AG08396 (cell line): Measurements from ENCODE around the gene GDA.
"Not testable (repeated sequence)": the region's sequence is repeated elsewhere in the genome, so short reads cannot be mapped to it uniquely, and the experiment has no call there.

Source experiments
- DNase-seq: peaks from one replicate; pipeline ENCODE4 v3.0.0; 2012; ENCODE audit warnings: low spot score, mixed read lengths

Gene GDA

GRCh38 chr9:72207278-72207677, 58.0 kb downstream of the GDA start:
- DNase-seq, result no peak

GRCh38 chr9:72210522-72210921, 61.3 kb downstream of the GDA start:
- DNase-seq, result no peak

- no peak for DNase-seq
These were observed 61.8 kb downstream of the GDA start for GRCh38 chr9:72211047-72211446.

- no peak for DNase-seq
These were observed 64.7 kb downstream of the GDA start for GRCh38 chr9:72213906-72214305.

- no peak for DNase-seq
These were observed 68.1 kb downstream of the GDA start for GRCh38 chr9:72217306-72217842.

- no peak for DNase-seq
These were observed 71.3 kb downstream of the GDA start for GRCh38 chr9:72220589-72220988.

- DNase-seq, result no peak
These were observed 77.0 kb downstream of the GDA start for GRCh38 chr9:72226146-72226812.

GRCh38 chr9:72228282-72228681, 79.0 kb downstream of the GDA start:
- DNase-seq, result no peak

- DNase-seq, result no peak
These were observed 83.5 kb downstream of the GDA start for GRCh38 chr9:72232778-72233177.

GRCh38 chr9:72247549-72247948, 98.3 kb downstream of the GDA start:
- DNase-seq, result no peak

- no peak for DNase-seq
These were observed 102.3 kb downstream of the GDA start for GRCh38 chr9:72251589-72251988.

GRCh38 chr9:72254901-72255545, 105.8 kb downstream of the GDA start:
- no peak for DNase-seq

- no peak for DNase-seq
These were observed 106.3 kb downstream of the GDA start for GRCh38 chr9:72255569-72255968.

- DNase-seq, result no peak
These were observed 107.7 kb downstream of the GDA start for GRCh38 chr9:72256931-72257330.

GRCh38 chr9:72257814-72258213, 108.6 kb downstream of the GDA start:
- DNase-seq, result no peak

GRCh38 chr9:72262063-72262462, 112.8 kb downstream of the GDA start:
- no peak for DNase-seq

- no peak for DNase-seq
These were observed 114.3 kb downstream of the GDA start for GRCh38 chr9:72263572-72263971.

GRCh38 chr9:72268961-72269360, 119.7 kb downstream of the GDA start:
- DNase-seq, result no peak

- not testable (repeated sequence) for DNase-seq
These were observed 121.1 kb downstream of the GDA start for GRCh38 chr9:72270359-72270758.

GRCh38 chr9:72271613-72272478, 122.6 kb downstream of the GDA start:
- peak; percentile 65 for DNase-seq

- no peak for DNase-seq
These were observed 125.2 kb downstream of the GDA start for GRCh38 chr9:72274441-72274840.

GRCh38 chr9:72274916-72275315, 125.7 kb downstream of the GDA start:
- DNase-seq, result no peak

- DNase-seq, result no peak
These were observed 127.2 kb downstream of the GDA start for GRCh38 chr9:72276429-72276828.
